HG03025 (cell line): ENCODE results near the gene AGBL5.
"Not testable (repeated sequence)": the region's sequence is repeated elsewhere in the genome, so short reads cannot be mapped to it uniquely, and the experiment has no call there.

Source experiments
- ATAC-seq: cut with Tn5 transposase; IDR thresholded peaks from one replicate; pipeline ENCODE4 v1.9.1; 2021; ENCODE audit warnings: mild to moderate bottlenecking, moderate library complexity; ENCODE audit not compliant: unreplicated experiment, low FRiP score

AGBL5 gene

DNA sequence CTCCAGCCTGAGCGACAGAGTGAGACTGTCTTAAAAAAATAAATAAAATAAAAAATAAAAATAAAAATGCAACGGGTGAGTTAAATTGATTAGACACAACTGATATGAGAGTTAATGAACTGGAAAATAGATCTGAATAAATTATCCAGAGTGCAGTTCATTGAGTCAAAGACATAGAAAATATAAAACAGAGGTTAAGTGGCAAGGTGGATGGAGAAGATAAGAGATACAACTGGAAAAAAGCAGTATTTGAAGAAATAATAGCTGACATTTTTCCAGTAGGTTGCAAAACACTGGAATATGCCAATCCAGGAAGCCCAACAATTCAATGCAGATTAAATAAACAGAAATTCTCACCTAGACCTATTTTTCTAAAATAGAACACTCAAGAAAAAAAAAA lies 56.8 kb downstream of the AGBL5 start:
- no peak for ATAC-seq

DNA sequence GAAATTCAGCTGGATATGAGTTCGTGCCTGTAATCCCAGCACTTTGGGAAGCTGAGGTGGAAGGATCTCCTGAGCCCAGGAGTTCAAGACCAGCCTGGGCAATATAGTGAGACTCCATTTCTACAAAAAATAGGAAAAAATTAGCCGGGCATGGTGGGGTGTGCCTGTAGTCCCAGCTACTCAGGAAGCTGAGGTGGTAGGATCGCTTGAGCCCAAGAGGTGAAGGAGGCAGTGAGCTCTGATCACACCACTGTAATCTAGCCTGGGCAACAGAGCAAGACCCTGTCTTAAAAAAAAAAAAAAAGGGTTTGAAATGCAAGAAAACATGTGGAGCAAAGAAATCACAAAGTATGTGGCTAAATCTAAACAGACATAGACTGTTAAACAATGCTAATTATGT lies 57.6 kb downstream of the AGBL5 start:
- no peak for ATAC-seq

DNA sequence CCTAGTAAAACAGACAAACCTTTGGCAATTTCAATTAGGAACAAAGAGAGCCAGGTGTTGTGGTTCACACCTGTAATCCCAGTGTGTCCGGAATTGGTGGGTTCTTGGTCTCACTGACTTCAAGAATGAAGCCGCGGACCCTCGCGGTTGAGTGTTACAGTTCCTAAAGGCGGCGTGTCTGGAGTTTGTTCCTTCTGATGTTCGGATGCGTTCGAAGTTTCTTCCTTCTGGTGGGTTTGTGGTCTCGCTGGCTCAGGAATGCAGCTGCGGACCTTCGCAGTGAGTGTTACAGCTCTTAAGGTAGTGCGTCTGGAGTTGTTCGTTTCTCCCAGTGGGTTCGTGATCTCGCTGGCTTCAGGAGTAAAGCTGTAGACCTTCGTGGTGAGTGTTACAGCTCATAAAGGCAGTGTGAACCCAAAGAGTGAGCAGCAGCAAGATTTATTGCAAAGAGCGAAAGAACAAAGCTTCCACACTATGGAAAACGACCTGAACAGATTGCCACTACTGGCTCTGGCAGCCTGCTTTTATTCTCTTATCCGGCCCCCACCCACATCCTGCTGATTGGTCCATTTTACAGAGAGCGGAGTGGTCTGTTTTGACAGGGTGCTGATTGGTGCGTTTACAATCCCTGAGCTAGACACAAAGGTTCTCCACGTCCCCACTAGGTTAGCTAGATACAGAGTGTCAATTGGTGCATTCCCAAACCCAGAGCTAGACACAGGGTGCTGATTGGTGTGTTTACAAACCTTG lies 59.3 kb downstream of the AGBL5 start:
- ATAC-seq: not testable (repeated sequence)

DNA sequence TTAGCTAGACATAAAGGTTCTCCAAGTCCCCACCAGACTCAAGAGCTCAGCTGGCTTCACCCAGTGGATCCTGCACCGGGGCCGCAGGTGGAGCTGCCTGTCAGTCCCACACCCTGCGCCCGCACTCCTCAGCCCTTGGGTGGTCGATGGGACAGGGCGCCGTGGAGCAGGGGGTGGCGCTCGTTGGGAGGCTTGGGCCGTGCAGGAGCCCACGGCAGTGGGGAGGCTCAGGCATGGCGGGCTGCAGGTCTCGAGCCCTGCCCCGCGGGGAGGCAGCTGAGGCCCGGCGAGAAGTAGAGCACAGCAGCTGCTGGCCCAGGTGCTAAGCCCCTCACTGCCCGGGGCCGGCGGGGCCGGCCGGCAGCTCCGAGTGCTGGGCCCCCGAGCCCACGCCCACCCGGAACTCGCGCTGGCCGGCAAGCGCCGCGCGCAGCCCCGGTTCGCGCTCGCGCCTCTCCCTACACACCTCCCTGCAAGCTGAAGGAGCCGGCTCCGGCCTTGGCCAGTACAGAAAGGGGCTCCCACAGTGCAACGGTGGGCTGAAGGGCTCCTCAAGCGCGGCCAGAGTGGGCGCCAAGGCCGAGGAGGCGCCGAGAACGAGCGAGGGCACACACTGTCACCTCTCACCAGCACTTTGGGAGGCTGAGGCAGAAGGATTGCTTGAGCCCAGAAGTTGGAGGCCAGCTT lies 60.1 kb downstream of the AGBL5 start:
- not testable (repeated sequence) for ATAC-seq

DNA sequence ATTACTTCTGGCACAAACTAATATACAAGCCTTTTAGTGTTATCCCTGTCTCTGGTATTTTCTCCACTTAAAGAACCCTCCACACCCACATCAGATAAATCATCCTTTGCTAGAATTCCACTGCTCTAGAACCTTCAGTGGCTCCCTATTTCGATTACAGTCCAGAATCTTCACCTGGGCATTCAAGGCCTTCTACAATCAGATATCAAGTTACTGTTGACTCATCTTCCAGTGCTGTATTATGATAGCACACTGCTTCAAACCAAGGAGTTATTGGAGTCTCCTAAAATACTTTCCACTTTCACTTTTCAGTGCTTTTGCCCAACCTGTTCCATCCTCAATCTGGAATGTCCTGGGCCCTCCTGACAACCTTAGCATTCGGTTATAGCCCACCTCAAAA lies 64.1 kb downstream of the AGBL5 start:
- no peak for ATAC-seq

DNA sequence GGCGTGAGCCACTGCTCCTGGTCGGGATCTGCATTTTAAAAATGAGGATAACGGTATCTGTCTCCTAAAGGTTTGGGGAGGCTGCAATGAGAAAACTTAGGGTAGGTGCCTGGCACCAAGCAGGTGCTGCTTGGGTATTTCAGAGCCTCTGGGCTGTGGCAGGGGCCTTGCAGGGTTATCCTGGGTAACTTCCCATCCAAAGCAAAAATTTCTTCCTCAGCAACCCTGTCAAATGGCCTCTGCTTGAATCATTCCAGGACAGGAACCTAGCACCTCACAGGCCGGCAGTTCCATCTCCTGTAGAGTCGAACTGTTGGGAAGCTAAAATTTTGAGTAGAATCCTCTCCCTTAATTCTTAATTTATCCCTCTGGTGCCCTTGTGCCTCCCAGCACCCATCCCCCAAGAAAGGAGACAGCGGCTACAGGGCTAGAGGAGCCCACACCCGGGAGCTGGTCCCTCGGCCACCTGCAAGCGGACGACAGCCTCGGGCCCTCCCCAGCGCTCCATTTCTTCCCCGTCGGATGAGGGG lies 66.6 kb downstream of the AGBL5 start:
- ATAC-seq: no peak

DNA sequence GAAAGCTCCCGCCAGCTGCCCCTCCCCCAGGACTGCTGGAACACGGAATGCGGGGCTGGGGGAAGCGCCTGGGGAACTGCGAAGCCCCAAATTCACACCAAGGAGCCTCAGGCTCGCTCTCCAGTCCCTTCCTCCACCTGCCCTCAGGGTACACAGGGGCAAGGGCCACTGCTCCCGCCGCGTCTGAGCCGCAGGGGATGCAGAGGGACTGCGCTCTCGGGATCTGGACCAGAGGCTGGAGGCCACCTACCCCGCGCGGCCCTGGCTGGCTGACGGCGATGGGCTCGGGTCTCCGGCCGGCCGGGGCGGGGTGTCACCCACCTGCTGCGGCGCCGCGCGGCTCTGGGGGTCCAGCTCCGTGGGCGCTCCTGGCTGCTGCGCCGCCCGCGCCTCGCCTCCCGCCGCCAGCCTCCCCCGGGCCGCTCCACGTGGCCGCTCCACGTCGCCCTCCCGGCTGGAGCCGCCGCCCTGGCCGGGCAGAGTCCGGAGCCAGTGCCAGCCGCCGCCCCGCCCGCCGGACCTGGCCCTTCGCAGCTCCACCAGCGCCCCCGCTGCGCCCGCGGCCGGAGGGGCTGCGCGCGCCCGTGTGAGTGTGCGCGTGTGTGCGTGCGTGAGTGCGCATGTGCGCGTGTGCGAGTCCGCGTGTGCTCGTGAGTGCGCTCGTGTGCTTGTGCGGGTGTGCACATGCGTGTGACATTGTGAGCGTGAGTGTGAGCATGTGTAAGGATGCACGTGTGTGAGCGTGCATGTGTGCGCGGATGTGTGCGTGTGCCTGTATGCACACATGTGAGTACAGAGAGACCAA lies 67.3 kb downstream of the AGBL5 start, which contains the start of gene CGREF1:
TSS of gene CGREF1 (minus strand) at position 604 of the 805 bp plus-strand sequence. CDS start 14,762 bp downstream, outside the sequence.
- ATAC-seq: no peak

DNA sequence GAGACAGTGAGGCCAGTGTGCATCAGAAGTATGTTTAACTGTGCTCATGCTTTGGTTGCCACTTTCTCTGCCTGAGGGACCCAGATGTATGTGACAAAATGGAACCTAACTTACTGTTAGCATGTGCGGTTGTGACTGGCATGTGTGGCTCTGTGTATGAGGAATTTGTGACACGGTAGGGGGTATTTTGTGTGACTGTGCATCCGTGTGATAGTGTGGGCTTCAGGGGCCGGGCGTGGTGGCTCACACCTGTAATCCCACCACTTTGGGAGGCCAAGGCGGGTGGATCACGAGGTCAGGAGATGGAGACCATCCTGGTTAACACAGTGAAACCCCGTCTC lies 67.8 kb downstream of the AGBL5 start:
- not testable (repeated sequence) for ATAC-seq
